Mucosa of stomach (tissue), 1 donor: ENCODE data around the gene TBCCD1.
A peak's percentile ranks its signal among the peaks of the same experiment; 100 is the strongest.

Experiments used
- H3K27me3 ChIP-seq: one replicate; pipeline ENCODE4 v1.7.0; 2013; ENCODE audit warnings: mild to moderate bottlenecking, low read length; ENCODE audit not compliant: control insufficient read depth, insufficient read depth
- H3K36me3 ChIP-seq: one replicate; pipeline ENCODE4 v1.7.0; 2013; ENCODE audit warnings: low read length; ENCODE audit not compliant: control insufficient read depth, insufficient read depth
- H3K4me1 ChIP-seq: one replicate; pipeline ENCODE4 v1.7.0; 2013; ENCODE audit warnings: mild to moderate bottlenecking, low read length; ENCODE audit not compliant: control insufficient read depth, insufficient read depth
- H3K4me3 ChIP-seq: one replicate; pipeline ENCODE4 v1.7.0; 2013; ENCODE audit warnings: low read length
- H3K9ac ChIP-seq: one replicate; pipeline ENCODE4 v1.7.0; 2013; ENCODE audit warnings: mild to moderate bottlenecking, low read length, moderate library complexity
- H3K9me3 ChIP-seq: one replicate; pipeline ENCODE4 v1.7.0; 2013; ENCODE audit warnings: mild to moderate bottlenecking, low read length, moderate library complexity; ENCODE audit not compliant: control insufficient read depth
- donor health status: Pancreatic carcinoma.

Gene TBCCD1

DNA sequence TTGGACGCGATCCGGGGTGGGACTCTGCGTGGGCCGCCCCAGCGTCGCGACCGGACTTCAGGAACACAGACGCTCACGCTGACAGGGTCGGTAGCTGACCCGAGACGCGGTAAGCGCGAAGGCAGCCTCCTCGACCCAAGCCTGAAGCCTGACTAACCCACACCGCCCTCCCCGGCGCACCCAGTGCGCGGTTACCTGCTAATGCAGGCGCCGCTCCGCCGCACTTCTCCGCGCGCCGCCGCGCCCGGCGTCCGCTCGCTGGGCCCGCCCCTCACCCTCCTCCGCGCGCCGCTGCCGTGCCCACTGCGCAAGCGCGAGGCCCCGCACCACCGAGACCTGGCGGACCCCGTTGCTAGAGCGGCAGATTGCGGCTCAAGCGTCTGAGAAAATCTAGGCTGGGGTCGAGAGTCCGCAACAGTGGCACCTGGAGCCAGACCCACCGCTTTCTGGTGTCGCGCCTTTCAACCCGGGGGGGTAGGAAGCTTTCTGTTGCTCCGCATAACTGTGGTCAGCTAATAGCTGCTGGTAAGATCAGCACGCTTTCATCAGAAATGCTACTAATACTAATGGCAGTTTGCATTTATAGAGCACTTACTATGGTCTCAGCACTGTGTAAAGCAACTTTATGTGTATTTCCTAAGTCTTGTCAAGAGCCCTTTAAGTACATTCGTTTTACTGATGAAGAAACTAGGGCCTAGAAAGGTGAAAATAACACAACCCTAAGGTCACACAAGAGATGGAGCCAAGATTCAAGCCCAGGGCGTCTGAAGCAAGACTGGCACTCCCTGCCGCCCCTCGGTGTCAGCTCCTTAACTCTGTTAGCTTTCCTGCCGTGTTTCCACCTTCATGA, at the start of gene TBCCD1:
TSS of gene TBCCD1 (minus strand) at position 268 of the 850 bp plus-strand sequence. CDS start 3,010 bp downstream, outside the sequence.
- Histone ChIP-seq H3K9ac (peak within 1 kb of the TSS; percentile 96), H3K27me3 (no peaks in the 10 kb centered on the region), H3K4me3 (peak within 1 kb of the TSS; percentile 84), H3K36me3 (no peaks in the 10 kb centered on the region), H3K9me3 (no peaks in the 10 kb centered on the region), H3K4me1 (peaks cover 13% of the 10 kb centered on the region)

GRCh38 chr3:186616299-186616617, 49.1 kb upstream of the TBCCD1 start:
- Histone ChIP-seq H3K36me3 (no peaks in the 10 kb centered on the region), H3K9me3 (no peaks in the 10 kb centered on the region), H3K27me3 (peaks cover 31% of the 10 kb centered on the region), H3K9ac (no peak overlapping the region), H3K4me3 (no peak overlapping the region), H3K4me1 (peaks cover 10% of the 10 kb centered on the region)

DNA sequence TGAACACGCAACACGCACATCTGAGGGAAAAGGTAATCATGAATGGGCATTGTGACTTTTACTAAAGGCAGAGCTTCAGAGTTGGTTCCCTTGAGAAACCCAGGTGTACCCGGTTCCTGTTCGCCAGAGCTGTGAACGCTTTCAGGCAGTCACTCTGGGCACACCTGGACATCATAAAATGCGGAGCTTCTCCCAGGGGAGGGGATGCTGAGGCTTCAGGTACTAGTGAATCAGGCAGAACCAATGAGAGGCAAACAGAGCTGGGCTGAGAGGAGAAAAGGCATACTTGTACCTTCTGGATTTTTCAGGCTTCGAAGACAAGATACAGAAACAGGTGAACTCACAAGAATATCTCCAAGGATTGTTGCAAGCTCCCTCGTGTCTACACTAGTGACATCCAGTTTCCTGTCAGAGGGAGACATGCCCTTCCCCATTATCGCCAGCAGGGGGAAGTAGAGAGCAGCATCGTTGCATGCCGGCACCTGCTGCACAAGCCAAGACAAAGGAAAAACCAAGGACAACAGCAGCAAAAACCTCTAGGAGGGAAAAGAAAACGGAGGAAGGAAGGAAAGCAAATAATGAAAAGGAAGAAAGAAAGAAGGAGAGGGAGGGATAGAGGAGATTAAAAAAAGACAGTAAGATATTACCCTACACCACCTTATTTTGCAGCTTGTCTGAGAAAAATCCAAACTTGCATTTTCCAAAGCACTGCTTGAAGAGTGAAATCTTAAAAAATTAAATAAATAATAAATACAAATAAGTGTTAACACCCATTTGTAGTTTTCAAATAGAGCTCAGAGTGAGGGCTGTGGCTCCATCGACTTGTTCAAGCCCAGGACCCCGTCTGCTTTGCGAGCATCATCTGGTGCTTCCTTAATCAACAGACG, 47.7 kb upstream of the TBCCD1 start:
- no peaks in the 10 kb centered on the region for H3K36me3 ChIP-seq
- no peak overlapping the region for H3K4me3 ChIP-seq
- no peak overlapping the region for H3K9ac ChIP-seq
- peaks cover 10% of the 10 kb centered on the region for H3K4me1 ChIP-seq
- H3K9me3 ChIP-seq = no peaks in the 10 kb centered on the region
- H3K27me3 ChIP-seq = peaks cover 31% of the 10 kb centered on the region

DNA sequence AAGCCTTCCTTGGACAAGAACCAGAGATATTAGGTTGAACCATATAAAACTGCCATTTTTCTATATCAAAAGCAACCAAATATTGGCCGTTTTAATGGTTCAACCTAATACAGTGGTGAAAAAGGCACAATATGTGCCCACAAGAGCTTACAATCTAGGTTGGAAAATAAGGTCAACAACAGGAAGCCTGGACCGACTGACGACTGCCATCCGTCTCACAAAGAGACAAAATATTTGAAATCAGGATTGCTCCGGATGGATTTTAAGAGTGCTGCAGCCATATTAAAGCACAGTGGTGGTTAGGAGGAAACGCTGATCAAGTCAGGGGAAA, 47.1 kb upstream of the TBCCD1 start:
- Histone ChIP-seq H3K9me3 (no peaks in the 10 kb centered on the region), H3K27me3 (peaks cover 31% of the 10 kb centered on the region), H3K36me3 (no peaks in the 10 kb centered on the region), H3K4me1 (peaks cover 10% of the 10 kb centered on the region), H3K9ac (no peak overlapping the region), H3K4me3 (no peak overlapping the region)

DNA sequence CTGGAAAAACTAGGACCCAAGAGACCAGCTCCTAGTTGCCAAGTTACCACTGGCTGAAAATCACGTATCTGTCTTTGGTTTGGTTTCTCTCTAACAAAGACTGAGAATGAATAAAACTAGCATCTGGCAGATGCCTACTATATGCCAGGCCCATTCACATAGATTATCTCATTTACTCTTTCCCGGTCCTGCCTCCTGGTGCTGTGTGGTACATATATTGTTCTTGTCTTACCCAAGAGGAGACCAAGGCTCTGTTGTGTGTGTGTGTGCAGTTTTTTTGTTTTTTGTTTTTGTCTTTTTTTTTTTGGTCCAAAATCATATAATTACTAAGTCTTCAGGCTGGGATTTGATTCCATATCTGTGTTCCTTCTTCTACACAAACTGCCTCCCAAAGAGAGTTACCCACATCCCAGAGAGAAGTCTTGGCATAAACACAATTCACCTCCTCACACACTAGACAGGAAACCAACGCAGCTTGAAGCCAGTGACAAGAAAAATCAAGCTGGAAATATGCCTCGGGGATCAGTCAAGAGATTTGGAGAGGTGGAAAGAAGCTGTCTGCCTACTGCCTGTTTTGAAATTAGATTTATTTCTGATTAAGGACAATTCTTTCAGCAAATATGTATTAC, 46.6 kb upstream of the TBCCD1 start:
- H3K4me3 ChIP-seq = no peak overlapping the region
- peaks cover 10% of the 10 kb centered on the region for H3K4me1 ChIP-seq
- no peaks in the 10 kb centered on the region for H3K36me3 ChIP-seq
- no peaks in the 10 kb centered on the region for H3K9me3 ChIP-seq
- peaks cover 29% of the 10 kb centered on the region for H3K27me3 ChIP-seq
- no peak overlapping the region for H3K9ac ChIP-seq

- H3K27me3 ChIP-seq = peaks cover 22% of the 10 kb centered on the region
- H3K9ac ChIP-seq = no peak within 1 kb of the TSS
- no peak within 1 kb of the TSS for H3K4me3 ChIP-seq
- peaks cover 10% of the 10 kb centered on the region for H3K4me1 ChIP-seq
- H3K36me3 ChIP-seq = no peaks in the 10 kb centered on the region
- no peaks in the 10 kb centered on the region for H3K9me3 ChIP-seq
Observed at GRCh38 chr3:186612721-186613636, 45.8 kb upstream of the TBCCD1 start, which contains the start of gene AHSG. Gene AHSG, plus strand, starts transcription at chr3:186613060. Its CDS starts 82 bp downstream, at chr3:186613142.

- Histone ChIP-seq H3K9me3 (no peaks in the 10 kb centered on the region), H3K36me3 (no peaks in the 10 kb centered on the region), H3K4me3 (no peak overlapping the region), H3K4me1 (peaks cover 6% of the 10 kb centered on the region), H3K9ac (no peak overlapping the region), H3K27me3 (peaks cover 12% of the 10 kb centered on the region)
Observed at GRCh38 chr3:186612065-186612464, 44.9 kb upstream of the TBCCD1 start.

- H3K36me3 ChIP-seq = no peaks in the 10 kb centered on the region
- peaks cover 8% of the 10 kb centered on the region for H3K27me3 ChIP-seq
- H3K9me3 ChIP-seq = no peaks in the 10 kb centered on the region
- no peak overlapping the region for H3K9ac ChIP-seq
- H3K4me1 ChIP-seq = peaks cover 18% of the 10 kb centered on the region
- H3K4me3 ChIP-seq = no peak overlapping the region
Observed at GRCh38 chr3:186609247-186609868, 42.2 kb upstream of the TBCCD1 start.

- no peak overlapping the region for H3K4me3 ChIP-seq
- H3K27me3 ChIP-seq = peaks cover 7% of the 10 kb centered on the region
- peaks cover 18% of the 10 kb centered on the region for H3K4me1 ChIP-seq
- H3K9me3 ChIP-seq = no peaks in the 10 kb centered on the region
- H3K36me3 ChIP-seq = no peaks in the 10 kb centered on the region
- H3K9ac ChIP-seq = no peak overlapping the region
Observed at GRCh38 chr3:186608624-186609215, 41.6 kb upstream of the TBCCD1 start.

DNA sequence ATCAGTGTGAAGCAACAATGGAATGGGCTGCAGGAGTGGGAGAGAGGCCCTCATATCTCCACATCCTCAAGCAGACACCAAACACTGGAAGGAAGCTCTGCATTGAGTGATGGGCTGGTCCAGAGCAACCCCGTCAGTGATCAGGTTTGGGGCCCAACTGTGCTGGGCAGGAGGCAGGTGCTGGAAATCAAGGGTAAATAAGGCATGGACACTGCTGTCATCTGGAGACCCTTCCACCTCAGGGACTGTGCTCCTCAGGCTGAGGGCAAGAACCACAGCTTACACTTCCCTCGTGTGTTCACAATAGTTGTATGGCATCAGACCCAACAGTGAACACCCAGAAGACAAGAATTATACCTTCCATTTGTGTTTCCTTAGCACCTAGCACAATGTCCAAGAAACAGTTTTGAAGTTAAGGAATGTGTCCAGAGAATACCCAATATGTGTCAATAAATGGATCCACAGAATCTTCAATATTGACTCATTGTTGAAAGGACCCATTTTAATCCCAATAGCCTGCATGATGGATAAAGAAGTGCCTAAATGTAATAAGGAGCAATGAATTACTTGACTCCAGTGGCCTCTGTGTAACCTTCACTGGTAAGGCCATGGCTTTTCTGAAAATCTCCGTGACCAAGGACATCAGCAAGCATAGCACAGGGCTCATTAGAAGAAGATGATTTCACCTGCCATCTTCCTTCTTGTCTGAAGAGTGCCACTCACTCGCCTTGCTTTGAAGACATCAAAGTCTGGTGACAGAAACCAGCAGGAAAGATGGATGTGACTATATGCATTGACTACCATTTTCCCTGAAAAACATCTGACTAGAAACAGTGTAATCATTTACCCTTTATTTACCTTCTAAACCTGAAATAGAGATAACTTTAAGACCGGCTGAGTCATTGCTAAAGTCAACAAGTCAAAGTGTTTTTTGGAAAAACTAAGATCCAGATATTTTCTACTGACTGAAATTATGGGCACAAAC, 38.7 kb upstream of the TBCCD1 start:
- peaks cover 18% of the 10 kb centered on the region for H3K4me1 ChIP-seq
- no peaks in the 10 kb centered on the region for H3K9me3 ChIP-seq
- H3K27me3 ChIP-seq = no peaks in the 10 kb centered on the region
- H3K4me3 ChIP-seq = no peak overlapping the region
- no peak overlapping the region for H3K9ac ChIP-seq
- no peaks in the 10 kb centered on the region for H3K36me3 ChIP-seq
